SK-N-MC (cell line): ENCODE data around the gene CNIH2.

ENCODE experiments used
- EZH2 ChIP-seq: fragments of 200-600 bp; sonication (generic); IDR thresholded peaks from one replicate; pipeline ENCODE4 v1.6.1; 2017; ENCODE audit warnings: antibody characterized with exemption
- POLR2AphosphoS5 ChIP-seq: IDR thresholded peaks from 2 replicates; pipeline ENCODE4 v1.6.1; 2012; ENCODE audit warnings: mild to moderate bottlenecking, low read depth, low read length, borderline replicate concordance

DNA sequence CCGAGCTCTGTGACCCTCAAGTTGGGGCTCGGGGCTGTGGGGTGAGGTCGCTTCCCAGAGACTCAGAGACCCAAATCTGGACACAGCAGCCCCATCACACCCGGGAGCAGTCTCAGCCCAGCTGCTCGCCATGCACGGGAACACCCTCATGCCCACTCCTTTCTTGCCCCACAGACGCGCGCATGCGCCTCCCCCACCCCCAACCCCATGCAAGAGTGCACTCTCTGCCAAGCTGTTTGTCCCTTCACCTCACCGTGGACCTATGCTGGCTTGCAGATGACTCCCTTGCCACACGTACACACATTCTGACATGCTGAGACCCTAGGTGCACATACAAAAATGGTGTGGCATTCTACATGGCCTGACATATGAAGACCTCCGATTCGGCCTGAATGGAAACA, 39.3 kb downstream of the CNIH2 start:
- TF ChIP-seq EZH2 (no peak), POLR2AphosphoS5 (no peak; the same call in 1 of the 2 replicates)
